ENCODE data around the gene GFRA1.

Gene GFRA1

GRCh38 chr10:116098411-116099022, 174.5 kb downstream of the GFRA1 start:
- H3K27me3 Mint-ChIP-seq, result peaks cover 2% of the 10 kb centered on the region
- H3K4me3 Mint-ChIP-seq, result no peak overlapping the region
- no peak for ATAC-seq
- DNase-seq, result no peak
- no peaks in the 10 kb centered on the region for H3K4me1 Mint-ChIP-seq
- no peak overlapping the region for H3K27ac Mint-ChIP-seq
- no peaks in the 10 kb centered on the region for H3K36me3 Mint-ChIP-seq (ENCODE audit: low read depth)
- peaks cover 5% of the 10 kb centered on the region for H3K9me3 Mint-ChIP-seq

DNA sequence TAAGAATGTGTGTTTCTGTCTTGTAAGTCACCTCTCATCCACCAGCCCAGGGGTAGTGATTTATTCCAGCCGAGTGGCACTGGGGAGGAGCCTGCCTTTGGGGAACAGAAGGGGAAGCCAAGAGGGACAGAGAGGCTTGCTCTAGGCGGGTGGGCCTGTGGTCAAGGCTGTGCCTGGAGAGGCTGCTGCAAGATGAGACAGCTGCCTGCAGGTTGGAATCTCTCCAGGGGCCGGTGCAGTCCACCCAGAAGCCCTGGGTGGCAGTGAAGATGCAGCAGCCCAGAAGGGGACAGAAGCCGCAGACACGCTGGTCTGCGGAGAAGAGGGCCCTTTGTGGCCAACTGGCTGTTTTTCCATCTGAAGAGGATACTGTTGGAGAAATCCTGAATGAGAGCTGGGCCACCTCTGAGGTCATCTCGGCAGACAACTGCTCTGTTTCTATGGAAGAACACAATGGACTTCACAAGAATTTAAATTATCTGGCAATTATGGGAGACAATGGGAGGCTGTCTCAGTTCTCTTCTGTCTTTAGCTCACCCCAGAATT, 175.7 kb downstream of the GFRA1 start:
- ATAC-seq (no peak), DNase-seq (no peak)
- Mint-ChIP-seq H3K9me3 (peaks cover 4% of the 10 kb centered on the region), H3K4me3 (no peak overlapping the region), H3K27ac (no peak overlapping the region), H3K27me3 (peaks cover 2% of the 10 kb centered on the region), H3K4me1 (no peaks in the 10 kb centered on the region), H3K36me3 (ENCODE audit: low read depth) (no peaks in the 10 kb centered on the region)

DNA sequence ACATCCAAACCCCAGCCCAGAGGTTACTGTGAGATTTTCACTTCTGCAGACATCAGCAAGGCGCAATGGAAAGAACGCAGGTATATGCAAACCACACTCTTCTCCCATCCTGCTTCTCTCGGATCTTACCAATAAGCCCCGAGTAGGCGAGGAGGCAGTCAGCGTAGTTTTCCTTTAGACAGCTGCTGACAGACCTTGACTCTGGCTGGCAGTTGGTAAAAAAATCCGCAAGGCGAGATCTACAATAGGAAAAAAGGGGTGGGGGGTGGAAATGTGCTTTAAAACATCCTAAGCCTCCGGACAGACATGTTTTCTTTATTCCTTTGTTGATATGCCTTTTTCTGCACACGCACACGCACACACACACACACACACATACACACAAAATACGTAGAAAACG, 176.5 kb downstream of the GFRA1 start:
- Mint-ChIP-seq H3K9me3 (no peaks in the 10 kb centered on the region), H3K36me3 (ENCODE audit: low read depth) (no peaks in the 10 kb centered on the region), H3K4me3 (no peak overlapping the region), H3K4me1 (no peaks in the 10 kb centered on the region), H3K27me3 (peaks cover 2% of the 10 kb centered on the region), H3K27ac (no peak overlapping the region)
- ATAC-seq (no peak), DNase-seq (no peak)

DNA sequence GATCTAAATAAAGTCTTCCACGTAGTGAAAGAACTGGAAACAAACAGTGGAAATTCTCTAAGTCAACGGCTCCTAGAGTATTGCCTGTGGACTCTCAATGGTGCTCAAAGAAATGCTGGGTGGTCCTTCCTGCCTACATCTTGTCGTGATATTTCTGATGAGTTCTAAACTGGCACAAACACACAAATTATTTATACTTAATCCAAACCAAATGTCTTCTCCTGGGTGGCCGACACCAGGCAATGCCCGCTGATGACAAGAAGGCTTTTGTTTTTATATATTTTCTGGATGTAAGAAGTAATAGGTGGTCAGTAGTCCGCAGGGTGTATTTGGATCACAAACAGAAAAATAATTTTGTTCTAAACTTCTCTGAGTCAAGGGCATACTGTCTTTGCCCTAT, 178.7 kb downstream of the GFRA1 start:
- no peaks in the 10 kb centered on the region for H3K9me3 Mint-ChIP-seq
- no peaks in the 10 kb centered on the region for H3K27me3 Mint-ChIP-seq
- H3K4me1 Mint-ChIP-seq, result no peaks in the 10 kb centered on the region
- no peaks in the 10 kb centered on the region for H3K36me3 Mint-ChIP-seq (ENCODE audit: low read depth)
- DNase-seq, result no peak
- no peak overlapping the region for H3K4me3 Mint-ChIP-seq
- ATAC-seq, result no peak
- H3K27ac Mint-ChIP-seq, result no peak overlapping the region

DNA sequence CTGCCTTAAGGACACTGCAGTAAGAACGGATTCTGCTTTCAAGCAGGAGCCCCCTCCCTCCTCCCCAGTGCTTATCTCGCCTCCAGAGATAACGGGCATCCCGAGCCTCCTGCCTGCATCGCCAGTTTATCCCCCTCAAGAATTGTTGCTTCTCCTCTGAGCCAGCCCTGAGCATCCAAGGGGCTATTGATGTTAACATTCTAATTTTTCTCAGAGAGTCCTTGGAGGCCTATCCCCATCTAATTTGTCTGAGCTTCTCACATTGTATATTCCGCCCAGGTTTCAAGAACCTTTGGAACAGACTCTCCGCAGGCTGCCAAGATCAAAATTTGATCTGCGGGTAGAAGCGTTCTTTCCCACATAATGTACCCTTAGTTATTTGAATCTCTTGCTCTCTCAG, 180.0 kb downstream of the GFRA1 start:
- no peak for ATAC-seq
- no peaks in the 10 kb centered on the region for H3K4me1 Mint-ChIP-seq
- no peaks in the 10 kb centered on the region for H3K9me3 Mint-ChIP-seq
- H3K27me3 Mint-ChIP-seq, result no peaks in the 10 kb centered on the region
- no peak overlapping the region for H3K4me3 Mint-ChIP-seq
- DNase-seq, result no peak
- no peak overlapping the region for H3K27ac Mint-ChIP-seq
- no peaks in the 10 kb centered on the region for H3K36me3 Mint-ChIP-seq (ENCODE audit: low read depth)

DNA sequence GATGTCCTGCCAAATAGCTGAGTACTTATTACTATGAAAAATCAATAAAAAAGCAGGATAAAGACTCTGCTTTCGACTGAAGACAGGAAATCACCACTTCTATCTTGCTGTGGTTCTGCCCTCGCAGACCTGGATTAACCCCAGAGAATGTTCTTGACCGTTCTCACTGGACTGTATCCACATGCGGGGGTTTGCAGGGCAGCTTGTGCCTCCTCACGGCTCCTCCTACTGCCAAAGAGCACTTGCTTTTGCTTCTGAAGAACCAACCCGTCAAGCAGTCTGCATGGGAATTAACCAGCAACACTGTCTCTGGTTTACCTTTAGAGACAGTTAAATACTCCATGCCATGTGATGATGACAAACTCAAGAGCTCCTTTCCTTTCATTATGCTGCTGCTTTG, 184.0 kb downstream of the GFRA1 start:
- H3K27me3 Mint-ChIP-seq, result no peaks in the 10 kb centered on the region
- no peaks in the 10 kb centered on the region for H3K4me1 Mint-ChIP-seq
- DNase-seq, result no peak
- no peak overlapping the region for H3K27ac Mint-ChIP-seq
- H3K4me3 Mint-ChIP-seq, result no peak overlapping the region
- ATAC-seq, result no peak
- no peaks in the 10 kb centered on the region for H3K9me3 Mint-ChIP-seq
- H3K36me3 Mint-ChIP-seq (ENCODE audit: low read depth), result no peaks in the 10 kb centered on the region

DNA sequence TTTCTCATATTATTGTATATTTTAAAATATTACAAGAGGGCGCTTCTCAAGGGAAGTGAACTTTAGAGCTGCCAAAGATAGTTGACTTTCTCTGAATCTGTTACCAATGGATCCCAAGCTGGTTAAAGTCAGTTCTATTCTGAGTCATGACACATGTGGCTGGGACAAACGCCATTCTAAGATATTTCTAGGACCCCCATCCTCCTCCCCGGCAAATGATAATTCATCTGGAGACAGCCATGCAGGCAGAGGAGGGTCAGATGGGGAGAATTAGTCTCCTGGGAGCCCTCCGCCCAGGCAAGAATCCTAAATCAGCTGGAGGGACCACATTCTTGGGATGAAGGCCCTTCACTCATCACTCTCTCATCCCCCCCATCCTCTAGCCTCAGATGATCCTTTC, 187.7 kb downstream of the GFRA1 start:
- no peak overlapping the region for H3K27ac Mint-ChIP-seq
- DNase-seq (no peak), ATAC-seq (no peak)
- no peaks in the 10 kb centered on the region for H3K9me3 Mint-ChIP-seq
- no peak overlapping the region for H3K4me3 Mint-ChIP-seq
- no peaks in the 10 kb centered on the region for H3K36me3 Mint-ChIP-seq (ENCODE audit: low read depth)
- H3K27me3 Mint-ChIP-seq, result no peaks in the 10 kb centered on the region
- H3K4me1 Mint-ChIP-seq, result no peaks in the 10 kb centered on the region

- Mint-ChIP-seq H3K27me3 (no peaks in the 10 kb centered on the region), H3K4me1 (no peaks in the 10 kb centered on the region), H3K4me3 (no peak overlapping the region), H3K36me3 (ENCODE audit: low read depth) (no peaks in the 10 kb centered on the region), H3K9me3 (no peaks in the 10 kb centered on the region), H3K27ac (no peak overlapping the region)
- DNase-seq (no peak), ATAC-seq (no peak)
Measured at GRCh38 chr10:116084161-116084560, 188.8 kb downstream of the GFRA1 start.

DNA sequence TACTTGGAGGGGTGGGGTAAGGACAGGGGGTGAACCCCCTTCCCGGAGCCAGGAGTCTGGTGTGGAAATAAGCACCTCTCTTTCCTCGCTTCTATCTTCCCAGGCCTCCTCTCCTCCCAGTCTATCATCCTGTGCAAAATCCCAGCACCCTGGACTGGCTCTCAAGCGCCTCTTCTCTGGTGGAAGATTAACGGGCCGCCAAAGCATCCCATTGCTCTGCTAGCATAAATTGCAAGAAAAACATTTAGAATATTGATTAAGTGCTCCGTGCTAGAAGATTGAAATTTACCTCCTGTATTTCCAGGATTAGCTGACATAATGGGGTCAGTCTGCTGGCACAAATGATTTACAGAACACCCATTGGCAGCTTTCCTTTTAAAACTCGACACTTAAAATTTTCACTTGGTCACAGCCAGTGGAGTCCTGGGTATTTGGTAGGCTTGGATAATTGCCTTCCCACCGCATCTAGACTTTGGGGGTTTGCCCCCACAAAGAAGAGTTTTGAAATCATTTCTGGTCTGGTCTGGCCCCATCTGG, 189.7 kb downstream of the GFRA1 start:
- Mint-ChIP-seq H3K4me1 (no peaks in the 10 kb centered on the region), H3K4me3 (no peak overlapping the region), H3K27ac (no peak overlapping the region), H3K36me3 (ENCODE audit: low read depth) (no peaks in the 10 kb centered on the region), H3K27me3 (no peaks in the 10 kb centered on the region), H3K9me3 (no peaks in the 10 kb centered on the region)
- DNase-seq (no peak), ATAC-seq (no peak)

- no peaks in the 10 kb centered on the region for H3K9me3 Mint-ChIP-seq
- DNase-seq (no peak), ATAC-seq (no peak)
- no peaks in the 10 kb centered on the region for H3K36me3 Mint-ChIP-seq (ENCODE audit: low read depth)
- no peak overlapping the region for H3K27ac Mint-ChIP-seq
- no peak overlapping the region for H3K4me3 Mint-ChIP-seq
- H3K27me3 Mint-ChIP-seq, result no peaks in the 10 kb centered on the region
- no peaks in the 10 kb centered on the region for H3K4me1 Mint-ChIP-seq
Measured at GRCh38 chr10:116082762-116083161, 190.2 kb downstream of the GFRA1 start.

- ATAC-seq (no peak), DNase-seq (no peak)
- Mint-ChIP-seq H3K9me3 (no peaks in the 10 kb centered on the region), H3K27me3 (no peaks in the 10 kb centered on the region), H3K27ac (no peak overlapping the region), H3K4me1 (no peaks in the 10 kb centered on the region), H3K36me3 (ENCODE audit: low read depth) (no peaks in the 10 kb centered on the region), H3K4me3 (no peak overlapping the region)
Measured at GRCh38 chr10:116082206-116082605, 190.8 kb downstream of the GFRA1 start.

DNA sequence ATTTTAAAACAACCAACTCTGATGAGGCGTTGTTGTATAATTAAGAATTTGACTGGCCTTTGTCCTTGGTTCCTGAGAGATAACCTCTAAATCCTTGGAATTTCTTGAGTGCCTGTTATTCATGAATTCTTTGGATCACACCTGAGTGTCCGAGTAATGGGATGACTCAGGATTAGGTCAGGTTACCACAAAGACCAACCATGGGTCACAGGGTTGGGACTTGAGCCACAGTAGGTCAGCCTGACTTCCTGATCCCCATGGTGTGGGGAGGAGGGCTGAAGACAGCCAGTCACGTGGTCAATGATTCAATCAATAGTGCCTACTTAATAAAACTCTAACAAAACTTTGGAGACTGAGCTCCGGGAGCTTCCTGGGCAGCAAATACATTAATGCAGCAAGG, 192.5 kb downstream of the GFRA1 start:
- no peak for ATAC-seq
- Mint-ChIP-seq H3K9me3 (no peaks in the 10 kb centered on the region), H3K27ac (no peak overlapping the region), H3K27me3 (no peaks in the 10 kb centered on the region), H3K4me3 (no peak overlapping the region), H3K4me1 (no peaks in the 10 kb centered on the region), H3K36me3 (ENCODE audit: low read depth) (no peaks in the 10 kb centered on the region)
- DNase-seq, result no peak

GRCh38 chr10:116079355-116079754, 193.7 kb downstream of the GFRA1 start:
- no peak for DNase-seq
- Mint-ChIP-seq H3K27me3 (no peaks in the 10 kb centered on the region), H3K4me3 (no peak overlapping the region), H3K4me1 (no peaks in the 10 kb centered on the region), H3K27ac (no peak overlapping the region), H3K36me3 (ENCODE audit: low read depth) (no peaks in the 10 kb centered on the region), H3K9me3 (no peaks in the 10 kb centered on the region)
- no peak for ATAC-seq

- no peaks in the 10 kb centered on the region for H3K36me3 Mint-ChIP-seq (ENCODE audit: low read depth)
- ATAC-seq (no peak), DNase-seq (no peak)
- no peaks in the 10 kb centered on the region for H3K27me3 Mint-ChIP-seq
- H3K27ac Mint-ChIP-seq, result no peak overlapping the region
- H3K9me3 Mint-ChIP-seq, result no peaks in the 10 kb centered on the region
- no peak overlapping the region for H3K4me3 Mint-ChIP-seq
- H3K4me1 Mint-ChIP-seq, result no peaks in the 10 kb centered on the region
Measured at GRCh38 chr10:116076621-116077020, 196.4 kb downstream of the GFRA1 start.

DNA sequence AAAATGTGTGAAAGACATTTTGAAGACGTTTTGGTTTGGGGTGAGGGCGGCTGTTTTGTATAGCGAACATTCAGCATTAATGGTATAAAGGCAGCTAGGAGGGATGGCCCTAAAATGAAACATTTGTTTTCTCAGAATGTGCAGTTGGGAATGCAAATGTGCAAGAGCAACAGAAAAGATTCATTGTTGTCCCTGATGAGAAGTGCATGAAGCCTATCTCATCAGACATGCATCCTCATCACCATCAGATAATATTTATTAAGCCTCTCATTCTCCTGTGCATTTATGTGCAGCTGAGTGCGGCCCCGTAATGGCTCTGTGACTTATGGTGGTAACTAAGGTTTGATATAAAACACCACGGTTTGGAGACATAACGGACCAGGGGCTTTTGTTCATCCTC, 199.5 kb downstream of the GFRA1 start:
- no peak overlapping the region for H3K27ac Mint-ChIP-seq
- no peaks in the 10 kb centered on the region for H3K36me3 Mint-ChIP-seq (ENCODE audit: low read depth)
- H3K4me1 Mint-ChIP-seq, result no peaks in the 10 kb centered on the region
- ATAC-seq, result no peak
- H3K9me3 Mint-ChIP-seq, result no peaks in the 10 kb centered on the region
- no peak overlapping the region for H3K4me3 Mint-ChIP-seq
- DNase-seq, result no peak
- H3K27me3 Mint-ChIP-seq, result no peaks in the 10 kb centered on the region

DNA sequence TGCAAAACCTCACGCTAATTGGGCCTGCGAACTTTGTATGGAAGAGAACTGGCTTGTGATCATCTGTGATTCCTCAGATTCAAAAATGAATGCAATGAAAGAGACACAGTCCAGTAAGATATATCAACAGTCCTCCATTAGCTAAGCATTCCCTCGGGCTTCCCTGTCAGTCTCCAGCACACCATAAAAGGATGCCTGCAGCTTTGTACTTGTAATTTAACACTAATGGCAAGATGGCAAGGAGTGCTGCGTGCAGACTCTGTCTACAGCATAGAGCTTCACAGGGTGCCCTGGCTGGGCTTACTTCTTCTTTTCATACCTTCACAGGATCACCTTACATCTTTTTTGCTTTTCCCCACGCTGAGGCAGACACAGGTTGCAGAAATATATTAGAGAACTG, 200.0 kb downstream of the GFRA1 start:
- no peak overlapping the region for H3K27ac Mint-ChIP-seq
- no peak for ATAC-seq
- H3K4me1 Mint-ChIP-seq, result no peaks in the 10 kb centered on the region
- H3K36me3 Mint-ChIP-seq (ENCODE audit: low read depth), result no peaks in the 10 kb centered on the region
- H3K27me3 Mint-ChIP-seq, result no peaks in the 10 kb centered on the region
- no peaks in the 10 kb centered on the region for H3K9me3 Mint-ChIP-seq
- DNase-seq, result no peak
- no peak overlapping the region for H3K4me3 Mint-ChIP-seq

Measured in activated naive CD8-positive, alpha-beta T cell treated with anti-CD3 and anti-CD28 coated beads, Interleukin-2, amount 50 U/mL, for 24 hours (primary cell).